ENCODE results near the gene DEF6.

DNA sequence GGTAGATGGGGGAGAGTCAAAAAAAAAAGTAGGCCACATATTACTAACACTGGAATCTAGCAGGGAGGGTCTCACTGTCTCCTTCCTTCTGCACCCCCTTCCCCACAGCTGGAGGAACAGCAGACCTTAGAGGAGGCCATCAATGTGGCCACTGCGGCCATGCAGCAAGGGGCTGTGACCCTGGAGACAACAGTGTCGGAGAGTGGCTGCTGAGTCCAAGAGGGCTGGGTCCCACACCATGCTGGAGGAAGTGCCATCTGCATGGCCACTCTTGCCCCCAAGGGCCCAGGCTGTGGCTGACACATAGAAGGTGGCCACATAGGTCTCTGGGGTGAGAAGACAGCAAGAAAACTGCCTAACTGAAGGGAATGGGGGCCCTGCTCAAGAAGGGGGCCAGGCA is 2.6 kb upstream of the DEF6 start:
- TF ChIP-seq, protein P1, sequence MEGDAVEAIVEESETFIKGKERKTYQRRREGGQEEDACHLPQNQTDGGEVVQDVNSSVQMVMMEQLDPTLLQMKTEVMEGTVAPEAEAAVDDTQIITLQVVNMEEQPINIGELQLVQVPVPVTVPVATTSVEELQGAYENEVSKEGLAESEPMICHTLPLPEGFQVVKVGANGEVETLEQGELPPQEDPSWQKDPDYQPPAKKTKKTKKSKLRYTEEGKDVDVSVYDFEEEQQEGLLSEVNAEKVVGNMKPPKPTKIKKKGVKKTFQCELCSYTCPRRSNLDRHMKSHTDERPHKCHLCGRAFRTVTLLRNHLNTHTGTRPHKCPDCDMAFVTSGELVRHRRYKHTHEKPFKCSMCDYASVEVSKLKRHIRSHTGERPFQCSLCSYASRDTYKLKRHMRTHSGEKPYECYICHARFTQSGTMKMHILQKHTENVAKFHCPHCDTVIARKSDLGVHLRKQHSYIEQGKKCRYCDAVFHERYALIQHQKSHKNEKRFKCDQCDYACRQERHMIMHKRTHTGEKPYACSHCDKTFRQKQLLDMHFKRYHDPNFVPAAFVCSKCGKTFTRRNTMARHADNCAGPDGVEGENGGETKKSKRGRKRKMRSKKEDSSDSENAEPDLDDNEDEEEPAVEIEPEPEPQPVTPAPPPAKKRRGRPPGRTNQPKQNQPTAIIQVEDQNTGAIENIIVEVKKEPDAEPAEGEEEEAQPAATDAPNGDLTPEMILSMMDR (IDR thresholded peaks at IDR 0.05; ENCODE audit: low read depth, low read length), result no peak
- TF ChIP-seq EZH2phosphoT487 (IDR thresholded peaks at IDR 0.05; ENCODE audit: low read depth), result no peak
